Endothelial cell of umbilical vein (primary cell): ENCODE results near the gene TOLLIP.

Source experiments
- EZH2 ChIP-seq: IDR thresholded peaks from 2 replicates; pipeline ENCODE4 v1.6.1; 2012; ENCODE audit warnings: borderline replicate concordance, low read depth, mild to moderate bottlenecking, moderate library complexity, low read length, inconsistent platforms; ENCODE audit not compliant: severe bottlenecking
- JUN ChIP-seq: IDR thresholded peaks from 2 replicates; pipeline ENCODE4 v1.6.1; 2011; ENCODE audit warnings: borderline replicate concordance, low read depth; ENCODE audit not compliant: insufficient read length, insufficient read depth
- MYC ChIP-seq: IDR thresholded peaks from one replicate; pipeline ENCODE4 v1.6.1; 2011; ENCODE audit warnings: mild to moderate bottlenecking, low read depth, low read length
- POLR2A ChIP-seq: IDR thresholded peaks from 2 replicates; pipeline ENCODE4 v1.6.1; 2012; ENCODE audit warnings: low read depth, mild to moderate bottlenecking, control low read depth, low read length
- POLR2AphosphoS5 ChIP-seq: IDR thresholded peaks from 2 replicates; pipeline ENCODE4 v1.6.1; 2012; ENCODE audit warnings: low read depth, mild to moderate bottlenecking, control low read depth, low read length, moderate library complexity; ENCODE audit not compliant: insufficient read depth
- TF ChIP-seq, protein P1 (sequence below), 2 donors: IDR thresholded peaks; 1 replicate in 1 of 2; 2 replicates in 1 of 2; pipeline ENCODE4 v1.5.1; 2011; ENCODE audit warnings: low read length in 2 of 2, mild to moderate bottlenecking in 2 of 2, moderate library complexity in 2 of 2, control low read depth in 1 of 2, inconsistent platforms in 1 of 2, low read depth in 1 of 2; ENCODE audit not compliant: insufficient read depth in 1 of 2; ENCODE audit errors: extremely low read depth in 1 of 2
- TF ChIP-seq, protein P2 (sequence below): IDR thresholded peaks from 2 replicates; pipeline ENCODE4 v1.6.1; 2011; ENCODE audit not compliant: insufficient read depth, insufficient read length

DNA sequence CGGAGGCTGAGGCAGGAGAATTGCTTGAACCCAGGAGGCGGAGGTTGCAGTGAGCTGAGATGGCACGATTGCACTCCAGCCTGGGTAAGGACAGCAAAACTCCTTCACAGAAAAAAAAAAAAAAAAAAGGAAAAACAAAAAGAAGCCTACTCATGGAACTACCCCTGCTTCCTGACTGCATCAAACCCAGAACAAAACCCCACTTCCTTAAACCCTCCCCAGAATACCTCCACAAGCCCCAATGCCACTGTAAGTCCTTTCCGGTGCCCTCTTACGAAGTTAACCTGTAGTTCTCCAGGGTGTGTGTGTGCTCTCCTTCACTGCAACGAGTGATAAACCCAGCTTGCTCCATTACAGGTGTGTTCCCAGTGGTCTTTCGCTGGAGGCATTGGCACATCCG, 8.6 kb upstream of the TOLLIP start:
- TF ChIP-seq, protein P1, sequence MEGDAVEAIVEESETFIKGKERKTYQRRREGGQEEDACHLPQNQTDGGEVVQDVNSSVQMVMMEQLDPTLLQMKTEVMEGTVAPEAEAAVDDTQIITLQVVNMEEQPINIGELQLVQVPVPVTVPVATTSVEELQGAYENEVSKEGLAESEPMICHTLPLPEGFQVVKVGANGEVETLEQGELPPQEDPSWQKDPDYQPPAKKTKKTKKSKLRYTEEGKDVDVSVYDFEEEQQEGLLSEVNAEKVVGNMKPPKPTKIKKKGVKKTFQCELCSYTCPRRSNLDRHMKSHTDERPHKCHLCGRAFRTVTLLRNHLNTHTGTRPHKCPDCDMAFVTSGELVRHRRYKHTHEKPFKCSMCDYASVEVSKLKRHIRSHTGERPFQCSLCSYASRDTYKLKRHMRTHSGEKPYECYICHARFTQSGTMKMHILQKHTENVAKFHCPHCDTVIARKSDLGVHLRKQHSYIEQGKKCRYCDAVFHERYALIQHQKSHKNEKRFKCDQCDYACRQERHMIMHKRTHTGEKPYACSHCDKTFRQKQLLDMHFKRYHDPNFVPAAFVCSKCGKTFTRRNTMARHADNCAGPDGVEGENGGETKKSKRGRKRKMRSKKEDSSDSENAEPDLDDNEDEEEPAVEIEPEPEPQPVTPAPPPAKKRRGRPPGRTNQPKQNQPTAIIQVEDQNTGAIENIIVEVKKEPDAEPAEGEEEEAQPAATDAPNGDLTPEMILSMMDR (IDR thresholded peaks at IDR 0.05; ENCODE audit: extremely low read depth in 1 of 2, insufficient read depth in 1 of 2, low read depth in 1 of 2, low read length in 2 of 2): no peak
- TF ChIP-seq POLR2AphosphoS5 (no peak), EZH2 (no peak), MYC (no peak), POLR2A (no peak), JUN (no peak)
- TF ChIP-seq, protein P2, sequence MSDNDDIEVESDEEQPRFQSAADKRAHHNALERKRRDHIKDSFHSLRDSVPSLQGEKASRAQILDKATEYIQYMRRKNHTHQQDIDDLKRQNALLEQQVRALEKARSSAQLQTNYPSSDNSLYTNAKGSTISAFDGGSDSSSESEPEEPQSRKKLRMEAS: no peak
